Parathyroid adenoma (tissue), 2 donors: ENCODE measurements around the gene PDE7B.

Experiments
- H2AFZ ChIP-seq: fragments of 300-600 bp; sonication (generic); one replicate; pipeline ENCODE4 v1.7.0; 2017; ENCODE audit warnings: antibody characterized with exemption, mild to moderate bottlenecking
- H3K27ac ChIP-seq: fragments of 300-600 bp; sonication (generic); one replicate; pipeline ENCODE4 v1.7.0; 2017
- H3K27me3 ChIP-seq: fragments of 300-600 bp; sonication (generic); one replicate; pipeline ENCODE4 v1.7.0; 2017; ENCODE audit warnings: low read length; ENCODE audit not compliant: control insufficient read depth, insufficient read depth
- H3K36me3 ChIP-seq: fragments of 300-600 bp; sonication (generic); one replicate; pipeline ENCODE4 v1.7.0; 2017; ENCODE audit warnings: low read length; ENCODE audit not compliant: control insufficient read depth, insufficient read depth
- H3K4me1 ChIP-seq: fragments of 300-600 bp; sonication (generic); one replicate; pipeline ENCODE4 v1.7.0; 2017; ENCODE audit warnings: control low read depth
- H3K4me2 ChIP-seq: fragments of 300-600 bp; sonication (generic); one replicate; pipeline ENCODE4 v1.7.0; 2017; ENCODE audit warnings: low read length
- H3K4me3 ChIP-seq: fragments of 300-600 bp; sonication (generic); one replicate; pipeline ENCODE4 v1.7.0; 2017; ENCODE audit warnings: low read depth, low read length
- H3K79me2 ChIP-seq: fragments of 300-600 bp; sonication (generic); one replicate; pipeline ENCODE4 v1.7.0; 2017; ENCODE audit warnings: control low read depth
- H3K9ac ChIP-seq: fragments of 300-600 bp; sonication (generic); one replicate; pipeline ENCODE4 v1.7.0; 2017; ENCODE audit warnings: mild to moderate bottlenecking
- H3K9me3 ChIP-seq: fragments of 300-600 bp; sonication (generic); one replicate; pipeline ENCODE4 v1.7.0; 2017; ENCODE audit warnings: low read length; ENCODE audit not compliant: control insufficient read depth
- CTCF ChIP-seq: fragments of 300-600 bp; sonication (generic); IDR thresholded peaks from one replicate; pipeline ENCODE4 v1.7.0; 2017; ENCODE audit warnings: antibody characterized with exemption, mild to moderate bottlenecking
- donor health status: primary hyperparathyroidism.

The PDE7B gene

GRCh38 chr6:136060052-136060451 is 208.6 kb downstream of the PDE7B start:
- no peak overlapping the region for H3K27ac ChIP-seq
- H3K36me3 ChIP-seq: no peaks in the 10 kb centered on the region
- H3K9me3 ChIP-seq: no peaks in the 10 kb centered on the region
- H3K4me2 ChIP-seq: no peak overlapping the region
- no peak overlapping the region for H3K9ac ChIP-seq
- peaks cover 15% of the 10 kb centered on the region for H3K4me1 ChIP-seq
- no peak overlapping the region for H2AFZ ChIP-seq
- H3K4me3 ChIP-seq: no peak overlapping the region
- no peaks in the 10 kb centered on the region for H3K27me3 ChIP-seq
- TF ChIP-seq CTCF: no peak
- no peaks in the 10 kb centered on the region for H3K79me2 ChIP-seq

DNA sequence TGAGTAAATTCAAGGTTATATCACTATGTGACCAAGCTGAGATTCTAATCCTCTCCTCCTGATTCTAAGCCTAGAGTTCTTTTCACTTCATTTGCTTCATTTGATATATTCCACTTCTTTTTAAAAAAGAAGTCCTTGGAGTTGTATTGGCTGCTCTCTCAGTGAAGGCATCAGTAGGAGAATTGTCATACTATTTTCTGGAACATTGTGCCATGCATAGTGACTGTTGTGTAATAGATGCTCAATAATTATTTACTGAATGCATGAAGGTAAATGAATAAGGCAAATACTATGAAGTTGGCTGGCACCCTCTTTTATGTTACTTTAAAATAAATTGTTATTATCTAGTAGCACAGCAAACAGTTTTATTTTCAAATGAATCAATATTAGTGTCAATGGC is 209.3 kb downstream of the PDE7B start:
- Histone ChIP-seq H3K27ac (no peak overlapping the region), H2AFZ (no peak overlapping the region)
- TF ChIP-seq CTCF: no peak

DNA sequence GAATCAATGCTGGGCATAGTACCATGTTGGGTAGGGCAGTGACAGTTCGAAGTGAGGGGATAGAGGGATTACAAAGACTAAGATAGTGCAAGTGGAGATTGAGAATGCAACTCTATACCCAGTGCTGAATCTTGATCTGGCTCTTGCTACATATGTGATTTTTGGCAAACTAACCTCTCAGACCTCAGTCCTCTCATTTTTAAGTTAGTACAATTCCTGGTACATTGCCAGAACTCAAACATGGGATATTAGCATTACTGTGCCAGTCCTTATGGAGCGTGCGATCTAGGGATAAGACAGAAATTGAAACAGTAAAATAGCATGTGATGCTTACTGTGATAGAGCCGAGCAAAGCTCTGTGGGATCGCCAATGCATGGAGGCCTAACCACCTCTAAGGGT is 210.2 kb downstream of the PDE7B start:
- H3K4me1 ChIP-seq: peaks cover 15% of the 10 kb centered on the region
- H3K4me2 ChIP-seq: no peak overlapping the region
- no peaks in the 10 kb centered on the region for H3K9me3 ChIP-seq
- H3K4me3 ChIP-seq: no peak overlapping the region
- H3K27ac ChIP-seq: no peak overlapping the region
- H3K27me3 ChIP-seq: no peaks in the 10 kb centered on the region
- H3K9ac ChIP-seq: no peak overlapping the region
- no peak for TF ChIP-seq CTCF
- H2AFZ ChIP-seq: no peak overlapping the region
- no peaks in the 10 kb centered on the region for H3K79me2 ChIP-seq
- H3K36me3 ChIP-seq: no peaks in the 10 kb centered on the region

More for the DNA sequence above, 209.3 kb downstream of the PDE7B start:
- Histone ChIP-seq H3K4me1 (peaks cover 15% of the 10 kb centered on the region), H3K4me3 (no peak overlapping the region), H3K27me3 (no peaks in the 10 kb centered on the region), H3K36me3 (no peaks in the 10 kb centered on the region), H3K4me2 (no peak overlapping the region), H3K79me2 (no peaks in the 10 kb centered on the region), H3K9ac (no peak overlapping the region), H3K9me3 (no peaks in the 10 kb centered on the region)

- Histone ChIP-seq H2AFZ (no peak overlapping the region), H3K4me3 (no peak overlapping the region), H3K27ac (peak overlapping the region; percentile 2), H3K4me2 (no peak overlapping the region), H3K27me3 (no peaks in the 10 kb centered on the region), H3K79me2 (no peaks in the 10 kb centered on the region), H3K36me3 (no peaks in the 10 kb centered on the region), H3K4me1 (peaks cover 12% of the 10 kb centered on the region), H3K9ac (no peak overlapping the region), H3K9me3 (no peaks in the 10 kb centered on the region)
- no peak for TF ChIP-seq CTCF
Measured at GRCh38 chr6:136063096-136063495, 211.6 kb downstream of the PDE7B start.

DNA sequence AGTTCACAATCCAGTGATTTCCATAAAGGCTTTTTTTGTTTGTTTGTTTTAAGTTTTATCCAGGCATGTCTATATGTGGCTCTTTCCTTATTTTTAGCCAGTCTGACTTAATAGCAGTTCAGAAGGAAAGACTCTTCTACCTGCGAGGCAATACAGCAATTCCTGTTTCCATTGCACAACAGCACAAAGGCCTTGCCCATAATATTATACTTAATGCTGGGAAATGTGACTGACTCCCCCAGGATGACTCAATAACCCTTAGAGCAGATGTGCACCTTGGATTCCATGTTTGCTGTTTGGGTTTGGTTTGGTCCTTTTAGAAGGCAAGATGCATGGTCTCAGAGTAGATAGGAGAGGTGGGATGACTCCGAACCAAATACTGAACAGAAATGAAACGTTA is 214.5 kb downstream of the PDE7B start:
- TF ChIP-seq CTCF: no peak
- Histone ChIP-seq H3K27me3 (no peaks in the 10 kb centered on the region), H3K9ac (no peak overlapping the region), H2AFZ (no peak overlapping the region), H3K4me1 (peaks cover 8% of the 10 kb centered on the region), H3K4me2 (no peak overlapping the region), H3K9me3 (no peaks in the 10 kb centered on the region), H3K4me3 (no peak overlapping the region), H3K79me2 (no peaks in the 10 kb centered on the region), H3K27ac (no peak overlapping the region), H3K36me3 (no peaks in the 10 kb centered on the region)
